DOHH2 (cell line): ENCODE measurements around the gene SAP30.

Source experiments
- CTCF ChIP-seq: fragments of 200-600 bp; sonication (generic); IDR thresholded peaks from one replicate; pipeline ENCODE4 v1.5.1; 2014; ENCODE audit warnings: antibody characterized with exemption, mild to moderate bottlenecking, low read depth, low read length; ENCODE audit not compliant: poor library complexity, severe bottlenecking
- EZH2phosphoT487 ChIP-seq: fragments of 200-600 bp; sonication (generic); IDR thresholded peaks from 2 replicates; pipeline ENCODE4 v1.6.1; 2017; ENCODE audit warnings: borderline replicate concordance, mild to moderate bottlenecking, antibody characterized with exemption, low read length, moderate library complexity, mixed read lengths

- TF ChIP-seq CTCF (no peak), EZH2phosphoT487 (no peak)
Observed at GRCh38 chr4:173410079-173410478, 39.3 kb downstream of the SAP30 start.
